Keratinocyte (primary cell): ENCODE measurements around the gene LINC01488.

Source experiments
- EZH2 ChIP-seq: IDR thresholded peaks from one replicate; pipeline ENCODE4 v1.6.1; 2012; ENCODE audit warnings: inconsistent platforms, mild to moderate bottlenecking, low read length, moderate library complexity
- TF ChIP-seq, protein P1 (sequence below), 3 experiments: IDR thresholded peaks in 1 of 3; conservative IDR thresholded peaks in 1 of 3; optimal IDR thresholded peaks in 1 of 3; 2 replicates in 2 of 3; 3 replicates in 1 of 3; pipeline versions ENCODE3 to v1.5.1; 2011; ENCODE audit warnings: low read length in 3 of 3, mild to moderate bottlenecking in 3 of 3, moderate library complexity in 2 of 3, control low read depth in 1 of 3, inconsistent platforms in 1 of 3; ENCODE audit not compliant: insufficient read depth in 2 of 3; ENCODE audit errors: extremely low read depth in 1 of 3

DNA sequence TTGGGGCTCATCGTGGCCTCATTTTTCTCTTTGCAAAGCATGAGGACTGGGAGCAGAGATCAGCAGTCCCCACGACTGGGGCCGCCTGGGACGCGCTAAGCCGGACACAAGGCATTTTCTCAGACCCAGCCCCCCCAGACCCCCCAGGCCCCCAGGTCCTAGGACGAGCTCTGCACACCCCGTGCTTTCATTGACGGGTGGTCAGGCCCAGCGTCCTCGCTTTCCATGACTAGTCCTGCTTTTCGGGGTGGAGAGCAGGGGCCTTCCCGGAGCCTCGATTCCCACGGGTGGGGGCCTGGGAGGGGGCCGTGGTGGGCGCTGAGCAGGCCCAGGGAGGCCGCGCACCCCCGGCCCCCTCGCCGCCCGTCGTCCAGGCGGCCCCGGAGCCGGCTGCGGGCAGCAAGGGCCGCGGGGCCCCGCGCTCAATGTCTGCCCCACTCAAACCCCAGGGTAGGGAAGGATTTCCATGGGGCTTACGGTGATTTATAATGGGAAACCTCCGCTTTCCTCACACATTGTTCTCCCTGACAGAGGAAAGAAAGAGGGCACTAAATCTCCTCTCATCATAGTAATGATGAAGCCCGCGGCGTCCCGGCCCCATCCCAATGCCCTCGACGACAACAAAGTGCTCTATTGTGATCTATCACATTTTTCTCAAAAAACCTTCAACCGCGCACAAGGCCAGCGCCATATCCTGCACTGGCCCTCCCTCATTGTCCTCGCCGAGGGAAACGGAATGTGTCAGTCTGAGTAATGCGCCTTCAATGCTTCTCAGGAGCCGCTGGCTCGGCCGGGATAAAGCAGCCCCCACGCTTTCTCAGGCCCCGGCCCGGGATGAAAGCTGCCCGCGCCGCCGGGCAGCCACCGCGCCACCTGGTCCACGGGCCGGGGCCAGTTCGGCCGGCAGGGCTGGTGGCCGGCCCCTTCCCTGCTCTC is 10.4 kb upstream of the LINC01488 start:
- TF ChIP-seq, protein P1, sequence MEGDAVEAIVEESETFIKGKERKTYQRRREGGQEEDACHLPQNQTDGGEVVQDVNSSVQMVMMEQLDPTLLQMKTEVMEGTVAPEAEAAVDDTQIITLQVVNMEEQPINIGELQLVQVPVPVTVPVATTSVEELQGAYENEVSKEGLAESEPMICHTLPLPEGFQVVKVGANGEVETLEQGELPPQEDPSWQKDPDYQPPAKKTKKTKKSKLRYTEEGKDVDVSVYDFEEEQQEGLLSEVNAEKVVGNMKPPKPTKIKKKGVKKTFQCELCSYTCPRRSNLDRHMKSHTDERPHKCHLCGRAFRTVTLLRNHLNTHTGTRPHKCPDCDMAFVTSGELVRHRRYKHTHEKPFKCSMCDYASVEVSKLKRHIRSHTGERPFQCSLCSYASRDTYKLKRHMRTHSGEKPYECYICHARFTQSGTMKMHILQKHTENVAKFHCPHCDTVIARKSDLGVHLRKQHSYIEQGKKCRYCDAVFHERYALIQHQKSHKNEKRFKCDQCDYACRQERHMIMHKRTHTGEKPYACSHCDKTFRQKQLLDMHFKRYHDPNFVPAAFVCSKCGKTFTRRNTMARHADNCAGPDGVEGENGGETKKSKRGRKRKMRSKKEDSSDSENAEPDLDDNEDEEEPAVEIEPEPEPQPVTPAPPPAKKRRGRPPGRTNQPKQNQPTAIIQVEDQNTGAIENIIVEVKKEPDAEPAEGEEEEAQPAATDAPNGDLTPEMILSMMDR (optimal IDR thresholded peaks at IDR 0.05 in 1 of 3, IDR thresholded peaks at IDR 0.05 in 1 of 3, conservative IDR thresholded peaks at IDR 0.05 in 1 of 3; ENCODE audit: extremely low read depth in 1 of 3, insufficient read depth in 2 of 3, low read length in 3 of 3): no peak
- no peak for TF ChIP-seq EZH2
